Stimulated activated CD4-positive, alpha-beta T cell treated with anti-CD3 and anti-CD28 coated beads, TNF-alpha, amount 100 ng/mL, for 24 hours (primary cell): ENCODE measurements around the gene SOX10.
"Not testable (repeated sequence)": the region's sequence is repeated elsewhere in the genome, so short reads cannot be mapped to it uniquely, and the experiment has no call there.

ENCODE experiments used
- DNase-seq, 3 experiments: peaks; one replicate each; pipeline ENCODE4 v3.0.0-alpha.2; 2020; ENCODE audit warnings: low read depth in 3 of 3

Gene SOX10

DNA sequence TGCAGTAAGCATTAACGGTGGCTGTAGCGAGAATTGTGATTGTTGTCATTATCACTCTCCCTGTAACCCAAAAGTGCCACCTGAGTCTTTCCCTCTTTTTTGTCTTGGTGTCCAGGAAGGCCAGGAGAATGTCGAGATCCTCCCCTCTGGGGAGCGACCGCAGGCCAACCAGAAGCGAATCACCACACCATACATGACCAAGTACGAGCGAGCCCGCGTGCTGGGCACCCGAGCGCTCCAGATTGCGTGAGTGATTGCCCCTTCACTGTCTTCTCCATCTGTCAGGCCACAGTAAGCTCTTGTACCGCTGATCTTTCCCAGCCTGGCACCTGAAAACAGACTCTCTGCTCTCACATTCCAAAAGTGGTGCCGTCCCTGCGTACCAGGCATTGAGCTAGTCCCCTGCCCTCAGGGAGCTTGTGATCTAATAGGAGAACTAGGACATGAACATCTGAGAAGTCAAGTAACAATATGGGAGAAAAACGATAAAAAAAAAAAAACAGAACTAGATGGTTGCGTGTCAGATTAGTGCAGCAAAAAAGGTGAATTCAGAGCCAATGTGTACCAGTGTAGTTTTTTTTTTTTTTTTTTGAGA lies 25.0 kb downstream of the SOX10 start:
- DNase-seq, result no peak

DNA sequence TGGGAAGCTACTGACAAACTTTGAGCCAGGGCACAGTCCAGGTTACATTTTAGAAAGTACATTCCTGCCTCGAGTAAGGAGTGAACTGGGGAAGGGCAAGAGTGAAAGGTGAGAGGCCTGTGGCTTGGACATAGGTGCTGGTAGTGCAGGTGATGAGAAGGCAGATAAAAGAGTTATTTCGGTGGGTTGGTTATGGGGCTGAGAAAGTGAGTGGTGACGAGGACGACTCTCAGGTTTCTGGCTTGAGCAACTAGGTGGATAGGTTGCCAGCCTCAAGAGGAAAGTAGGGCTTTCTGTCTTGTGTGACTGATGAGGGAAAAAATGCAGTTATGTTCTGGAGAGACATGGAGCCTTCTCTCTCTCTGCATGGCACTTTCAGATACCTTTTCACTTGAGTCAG lies 27.1 kb downstream of the SOX10 start:
- no peak for DNase-seq

DNA sequence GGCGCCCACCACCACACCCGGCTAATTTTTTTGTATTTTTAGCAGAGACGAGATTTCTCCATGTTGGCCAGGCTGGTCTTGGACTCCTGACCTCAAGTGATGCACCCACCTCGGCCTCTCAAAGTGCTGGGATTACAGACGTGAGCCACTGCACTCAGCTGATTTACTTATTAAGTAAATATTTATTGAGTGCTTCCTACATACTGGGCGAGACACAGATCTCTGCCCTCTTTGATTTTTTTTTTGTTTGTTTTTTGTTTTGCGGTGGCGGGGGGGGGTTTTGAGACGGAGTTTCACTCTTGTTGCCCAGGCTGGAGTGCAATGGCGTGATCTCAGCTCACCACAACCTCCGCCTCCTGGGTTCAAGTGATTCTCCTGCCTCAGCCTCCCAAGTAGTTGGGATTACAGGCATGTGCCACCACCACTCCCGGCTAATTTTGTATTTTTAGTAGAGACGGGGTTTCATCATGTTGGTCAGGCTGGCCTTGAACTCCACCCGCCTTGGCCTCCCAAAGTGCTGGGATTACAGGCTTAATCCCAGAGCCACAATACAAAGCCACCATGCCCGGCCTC lies 28.4 kb downstream of the SOX10 start:
- DNase-seq, result not testable (repeated sequence)

DNA sequence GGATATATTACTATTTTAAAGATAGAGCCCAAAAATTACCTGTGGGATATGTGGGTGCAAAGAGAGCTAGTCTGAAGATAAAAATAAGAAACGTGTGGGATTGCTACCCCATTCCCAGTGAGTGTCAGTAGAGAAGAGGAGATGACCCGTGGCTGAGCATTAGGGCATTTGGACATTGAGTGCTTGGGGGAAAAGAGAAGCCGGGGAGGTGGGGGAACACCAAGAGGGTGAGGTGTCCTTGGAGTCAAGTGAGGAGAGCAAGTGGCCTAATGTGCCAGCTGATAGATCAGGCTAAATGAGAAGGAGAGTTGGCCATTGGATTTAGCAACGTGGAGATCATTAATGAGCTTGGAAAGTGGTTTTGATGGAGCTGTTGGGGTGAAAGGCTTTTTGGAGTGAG lies 29.7 kb downstream of the SOX10 start:
- no peak for DNase-seq

DNA sequence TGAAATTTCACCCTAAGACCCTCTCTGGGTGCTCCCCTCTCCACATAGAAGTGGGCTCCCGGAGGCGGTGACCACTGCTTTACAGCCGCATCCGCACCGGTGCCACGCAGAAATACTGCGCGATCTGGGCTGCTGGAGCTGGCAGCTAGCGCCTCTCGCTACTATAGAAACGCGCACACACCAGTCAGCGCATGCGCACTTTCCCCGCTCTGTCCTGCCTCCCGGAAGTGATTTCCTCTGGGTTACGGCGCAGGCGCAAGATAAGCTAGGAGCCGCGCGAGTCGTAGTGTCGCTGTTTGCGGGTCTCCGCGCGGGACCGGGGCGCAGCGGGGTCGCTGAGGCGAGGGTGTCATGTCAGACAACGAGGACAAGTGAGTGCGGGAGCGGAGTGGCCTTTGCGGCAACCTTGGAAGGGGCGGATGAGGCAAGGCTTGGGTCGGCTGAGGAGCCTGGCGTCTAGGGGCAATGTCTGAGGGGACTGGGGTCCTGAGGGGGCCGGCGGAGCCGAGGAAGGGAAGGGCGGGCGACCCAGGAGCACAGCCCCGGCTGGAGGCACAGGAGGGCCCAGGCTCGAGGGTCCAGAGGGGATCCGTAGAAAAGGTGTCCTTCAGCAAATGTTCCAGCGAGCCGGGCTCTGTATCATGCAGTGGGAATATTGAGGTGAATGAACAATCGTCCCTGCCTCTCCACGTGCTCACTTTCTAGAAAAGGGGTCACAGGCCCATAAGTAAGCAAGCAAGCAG lies 30.7 kb downstream of the SOX10 start, which contains the start of the genes C22orf23 and POLR2F:
C22orf23 (minus strand) TSS at position 165 of the 743 bp plus-strand sequence. CDS start 452 bp downstream, outside the sequence.
POLR2F (plus strand) TSS at position 263 of the 743 bp plus-strand sequence; CDS start at position 352, 89 bp downstream.
- peak; percentile 89 to 95 (median 95) for DNase-seq

DNA sequence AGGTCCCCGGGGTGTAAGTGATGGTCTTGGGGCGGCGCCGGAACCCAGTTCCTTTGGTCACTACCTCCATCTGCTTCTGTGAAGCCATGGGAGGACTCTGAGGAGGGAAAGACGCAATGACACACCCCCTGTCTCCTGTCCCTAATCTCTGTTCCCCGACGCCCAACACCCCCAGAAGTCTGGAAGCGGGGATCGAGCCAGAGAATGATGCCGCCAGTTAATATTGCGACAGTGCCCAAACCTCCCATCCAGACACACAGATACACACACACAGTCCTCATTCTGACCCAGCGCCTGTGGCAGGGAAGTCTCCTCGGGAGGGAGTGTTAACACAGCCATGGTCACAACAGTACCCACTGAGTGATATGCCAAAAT lies 31.3 kb downstream of the SOX10 start:
- DNase-seq, result no peak

DNA sequence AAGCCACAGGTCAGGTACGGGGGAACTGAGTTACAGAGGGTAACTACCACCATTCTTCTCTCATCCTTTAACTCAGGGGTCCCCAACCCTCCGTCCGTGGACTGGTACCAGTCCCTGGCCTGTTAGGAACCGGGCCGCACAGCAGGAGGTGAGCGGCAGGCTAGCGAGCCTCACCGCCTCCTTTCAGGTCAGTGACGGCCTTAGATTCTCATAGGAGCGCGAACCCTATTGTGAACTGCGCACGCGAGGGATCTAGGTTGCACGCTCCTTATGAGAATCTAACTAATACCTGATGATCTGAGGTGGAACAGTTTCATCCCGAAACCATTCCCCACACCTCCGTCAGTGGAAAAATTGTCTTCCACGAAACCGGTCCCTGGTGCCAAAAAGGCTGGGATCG lies 31.7 kb downstream of the SOX10 start:
- DNase-seq, result not testable (repeated sequence)

DNA sequence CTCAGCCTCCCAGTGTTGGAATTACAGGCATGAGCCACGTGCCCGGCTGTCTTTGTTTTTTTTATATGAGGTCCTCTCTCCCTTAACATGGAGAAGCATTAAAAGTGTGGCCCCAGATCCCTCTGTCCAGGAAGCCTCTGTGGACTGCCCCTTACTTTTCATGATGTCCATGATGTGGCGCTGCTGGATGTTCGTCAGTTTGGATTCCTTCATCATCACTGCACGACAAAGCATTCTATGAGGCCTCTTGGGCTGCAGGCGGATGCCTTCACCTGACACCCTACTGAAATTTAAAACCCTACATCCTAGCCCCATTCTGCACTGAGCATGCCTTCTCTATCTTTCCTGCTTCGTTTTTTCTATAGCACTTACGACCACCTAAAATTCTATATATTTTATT lies 33.0 kb downstream of the SOX10 start:
- no peak for DNase-seq

DNA sequence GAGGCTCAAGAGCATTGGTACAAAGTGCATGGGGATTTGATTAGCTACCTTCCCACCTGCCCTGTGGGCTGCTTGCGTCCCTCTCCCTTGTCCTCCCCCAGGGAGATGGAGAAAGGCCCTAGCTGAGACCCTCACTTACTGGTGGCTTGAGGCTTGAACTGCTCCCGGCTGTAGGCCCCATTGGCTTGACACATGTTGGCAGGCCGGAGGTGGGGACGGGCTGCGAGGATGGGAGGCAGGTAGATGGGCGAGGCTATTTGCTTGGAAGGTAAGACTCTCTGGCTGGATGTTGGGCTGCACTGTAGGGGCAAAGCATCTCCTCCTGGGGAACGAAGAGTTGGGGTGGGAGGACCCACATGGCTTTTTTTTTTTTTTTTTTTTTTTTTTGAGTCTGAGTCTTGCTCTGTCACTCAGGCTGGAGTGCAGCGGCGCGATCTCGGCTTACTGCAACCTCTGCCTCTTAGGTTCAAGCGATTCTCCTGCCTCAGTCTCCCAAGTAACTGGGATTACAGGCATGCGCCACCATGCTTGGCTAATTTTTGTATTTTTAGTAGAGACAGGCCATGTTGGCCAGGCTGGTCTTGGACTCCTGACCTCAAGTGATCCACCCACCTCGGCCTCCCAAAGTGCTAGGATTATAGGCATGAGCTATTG lies 37.1 kb downstream of the SOX10 start:
- not testable (repeated sequence) for DNase-seq

DNA sequence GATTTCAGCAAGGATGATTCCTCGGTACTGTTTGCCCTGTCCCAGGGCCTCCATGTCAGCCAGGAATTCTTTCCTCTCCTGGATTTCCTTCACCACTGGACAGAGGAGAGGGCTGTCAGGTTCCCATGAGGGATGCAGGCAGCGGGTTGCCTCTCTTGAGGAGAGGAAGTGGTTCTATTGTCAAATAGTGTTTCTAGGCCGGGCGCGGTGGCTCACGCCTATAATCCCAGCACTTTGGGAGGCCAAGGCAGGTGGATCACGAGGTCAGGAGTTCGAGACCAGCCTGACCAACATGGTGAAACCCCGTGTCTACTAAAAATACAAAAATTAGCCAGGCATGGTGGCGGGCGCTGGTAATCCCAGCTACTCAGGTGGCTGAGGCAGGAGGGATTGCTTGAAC lies 39.9 kb downstream of the SOX10 start:
- DNase-seq, result not testable (repeated sequence)

DNA sequence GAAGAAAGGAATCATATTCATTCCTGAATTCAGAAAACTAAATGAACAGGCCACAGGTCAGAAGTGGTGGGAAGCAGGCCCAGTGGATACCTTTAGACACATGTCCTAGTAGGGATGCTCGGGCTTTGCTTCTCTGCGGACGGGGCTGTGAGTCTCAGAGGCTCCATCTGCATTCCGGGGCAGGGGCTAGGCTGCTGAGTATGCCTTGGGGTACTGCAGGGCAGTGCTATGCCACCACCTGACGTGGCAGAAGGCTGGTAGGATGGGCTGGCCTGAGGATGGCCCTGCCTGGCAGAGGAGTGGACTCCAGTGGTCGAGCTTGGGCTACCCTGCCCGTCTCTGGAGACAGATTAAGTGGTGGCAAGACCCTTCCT lies 40.5 kb downstream of the SOX10 start:
- DNase-seq, result no peak

DNA sequence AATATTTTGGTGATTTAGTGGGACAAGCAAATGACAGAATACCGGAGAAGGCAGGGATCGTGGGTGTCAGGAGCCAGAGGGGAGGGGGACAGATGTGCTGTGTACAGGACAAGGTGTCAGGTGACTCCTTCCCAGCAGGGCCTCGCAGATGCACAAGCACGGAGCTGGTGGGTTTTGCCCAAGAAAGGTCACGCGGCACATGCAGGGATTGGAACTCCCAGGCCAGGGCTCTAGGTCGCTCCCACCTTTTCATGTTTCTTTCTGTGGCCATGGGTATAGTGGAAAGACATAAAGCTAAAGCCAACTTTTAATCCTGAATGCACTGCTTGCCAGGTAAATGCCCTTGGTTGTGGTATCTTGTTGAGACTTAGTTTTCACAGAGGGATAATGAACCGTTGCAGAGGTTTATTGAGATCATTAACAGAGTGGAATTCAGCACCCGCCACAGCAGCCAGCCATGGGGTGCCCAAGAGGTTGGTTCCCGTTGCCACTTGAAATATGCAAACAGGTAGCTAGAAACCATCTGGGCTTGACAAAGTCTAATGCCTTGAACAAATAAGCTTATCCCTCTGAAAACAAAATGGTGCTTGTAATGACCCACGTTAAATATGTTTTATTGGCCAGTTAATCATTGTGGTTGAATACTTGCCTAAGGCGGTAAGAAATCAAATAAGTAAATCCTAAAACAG lies 41.1 kb downstream of the SOX10 start:
- no peak for DNase-seq

DNA sequence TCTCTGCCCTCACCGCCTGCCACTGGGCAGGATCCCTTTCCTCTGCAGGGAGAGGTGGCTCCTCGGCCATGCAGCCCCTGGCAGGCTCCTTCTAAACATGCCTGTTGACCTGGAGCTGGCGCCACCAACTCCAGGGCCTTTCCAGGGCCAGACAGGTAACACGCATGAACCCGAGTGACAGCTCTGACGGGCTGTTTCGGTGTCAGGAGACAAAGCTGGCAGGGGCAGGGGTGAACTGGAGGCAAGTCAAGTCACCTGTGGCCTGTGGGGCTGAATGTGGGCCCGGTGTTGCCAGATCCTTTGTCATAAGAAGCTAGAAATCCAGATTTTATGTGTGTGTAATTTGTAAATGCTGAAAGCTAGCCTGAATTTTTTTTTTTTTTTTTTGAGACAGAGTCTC lies 42.2 kb downstream of the SOX10 start:
- no peak for DNase-seq

DNA sequence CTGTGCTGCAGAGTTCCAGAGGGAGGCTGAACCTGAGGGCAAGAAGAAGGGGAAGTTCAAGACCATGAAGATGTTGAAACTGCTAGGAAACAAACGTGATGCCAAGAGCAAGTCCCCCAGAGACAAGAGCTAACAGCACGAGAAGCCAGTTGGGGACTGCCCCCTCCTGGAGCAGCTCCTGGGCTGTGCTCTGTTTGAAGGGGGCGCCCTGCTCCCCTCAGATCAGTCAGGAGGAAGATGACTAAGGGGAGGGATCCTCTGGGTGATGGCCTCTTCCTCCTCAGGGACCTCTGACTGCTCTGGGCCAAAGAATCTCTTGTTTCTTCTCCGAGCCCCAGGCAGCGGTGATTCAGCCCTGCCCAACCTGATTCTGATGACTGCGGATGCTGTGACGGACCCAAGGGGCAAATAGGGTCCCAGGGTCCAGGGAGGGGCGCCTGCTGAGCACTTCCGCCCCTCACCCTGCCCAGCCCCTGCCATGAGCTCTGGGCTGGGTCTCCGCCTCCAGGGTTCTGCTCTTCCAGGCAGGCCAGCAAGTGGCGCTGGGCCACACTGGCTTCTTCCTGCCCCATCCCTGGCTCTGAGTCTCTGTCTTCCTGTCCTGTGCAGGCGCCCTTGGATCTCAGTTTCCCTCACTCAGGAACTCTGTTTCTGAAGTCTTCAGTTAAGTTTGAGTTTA lies 43.5 kb downstream of the SOX10 start:
- DNase-seq, result no peak

DNA sequence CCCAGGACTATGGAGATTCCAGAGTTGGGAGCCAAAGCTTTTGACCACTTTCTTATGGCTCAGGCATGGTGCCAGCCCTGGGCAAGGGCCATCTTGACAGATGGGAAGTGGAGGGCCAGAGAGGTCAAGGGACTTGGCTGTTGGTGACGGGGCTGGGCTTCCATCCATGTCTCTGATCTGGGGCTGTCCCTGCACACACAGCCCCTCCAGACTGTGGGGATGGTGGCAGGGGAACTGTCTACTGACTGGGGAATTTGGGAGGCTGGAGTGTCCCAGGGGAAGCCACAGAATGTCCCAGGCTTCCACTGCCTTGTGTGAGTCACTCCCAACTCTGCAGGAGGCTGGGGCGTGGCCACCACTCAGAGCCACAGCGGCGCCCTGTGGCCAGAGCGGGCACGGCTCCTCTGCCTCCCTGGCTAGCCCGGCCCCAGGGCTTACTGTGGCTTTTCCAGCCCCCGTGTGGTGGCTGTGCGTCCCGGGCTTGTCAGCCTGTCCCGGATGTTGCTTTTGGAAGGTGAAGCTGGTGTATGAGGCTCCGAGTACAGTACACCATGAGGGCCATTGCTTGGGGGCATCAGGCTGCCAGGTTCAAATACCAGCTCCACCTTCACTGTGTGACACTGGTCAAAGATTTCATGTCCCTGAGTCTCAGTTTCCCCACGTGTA lies 50.5 kb downstream of the SOX10 start:
- peak; percentile 66 to 86 (median 69) for DNase-seq

DNA sequence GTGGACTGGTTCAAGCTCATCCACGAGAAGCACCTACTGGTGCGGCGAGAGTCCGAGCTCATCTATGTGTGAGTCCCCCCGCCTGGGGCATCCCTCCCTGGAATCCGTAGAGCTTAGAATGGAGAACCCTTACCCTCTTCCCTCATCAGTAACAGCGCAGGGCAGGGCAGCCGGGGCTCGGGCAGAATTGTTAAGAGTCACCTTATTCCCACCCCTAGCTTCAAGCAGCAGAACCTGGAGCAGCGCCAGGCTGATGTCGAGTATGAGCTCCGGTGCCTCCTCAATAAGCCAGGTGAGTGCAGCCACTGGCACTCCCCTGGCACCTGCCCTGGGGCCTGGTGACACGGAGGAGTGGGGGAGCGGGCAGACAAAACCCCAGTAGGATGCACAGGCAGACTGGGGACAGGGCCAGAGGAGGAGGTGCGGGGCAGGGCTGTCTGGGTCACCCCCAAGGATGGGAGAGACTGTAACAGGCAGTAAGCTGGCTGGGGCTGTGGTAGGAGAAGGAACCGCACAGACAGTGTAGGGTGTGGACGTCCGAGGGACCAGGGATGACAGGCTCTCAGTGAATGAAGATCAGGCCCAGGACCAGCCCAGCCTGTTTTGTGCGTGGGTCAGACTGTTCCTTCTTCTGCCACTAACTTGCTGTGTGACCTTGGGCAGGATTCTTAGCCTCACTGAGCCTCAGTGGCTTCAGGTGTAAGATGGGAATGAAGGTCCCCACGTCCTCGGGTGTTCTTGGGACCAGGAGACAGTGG lies 51.4 kb downstream of the SOX10 start:
- no peak for DNase-seq

DNA sequence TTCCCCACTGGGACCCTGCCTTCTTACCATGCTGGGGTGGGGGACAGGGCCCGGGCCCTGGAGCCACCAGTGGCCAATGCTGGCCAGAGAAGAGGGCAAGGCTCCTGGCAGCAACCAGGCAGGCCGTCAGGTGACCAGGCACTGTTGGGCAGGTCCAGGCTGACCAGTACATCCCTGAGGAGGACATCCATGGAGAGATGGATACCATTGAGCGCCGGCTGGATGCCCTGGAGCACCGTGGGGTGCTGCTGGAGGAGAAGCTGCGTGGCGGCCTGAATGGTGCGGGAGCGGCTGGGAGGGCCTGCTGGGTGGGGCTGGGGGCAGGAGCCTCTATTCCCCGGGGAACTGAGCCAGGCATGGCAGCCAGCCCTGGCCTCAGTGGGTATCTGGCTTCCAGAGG lies 52.0 kb downstream of the SOX10 start:
- no peak for DNase-seq

DNA sequence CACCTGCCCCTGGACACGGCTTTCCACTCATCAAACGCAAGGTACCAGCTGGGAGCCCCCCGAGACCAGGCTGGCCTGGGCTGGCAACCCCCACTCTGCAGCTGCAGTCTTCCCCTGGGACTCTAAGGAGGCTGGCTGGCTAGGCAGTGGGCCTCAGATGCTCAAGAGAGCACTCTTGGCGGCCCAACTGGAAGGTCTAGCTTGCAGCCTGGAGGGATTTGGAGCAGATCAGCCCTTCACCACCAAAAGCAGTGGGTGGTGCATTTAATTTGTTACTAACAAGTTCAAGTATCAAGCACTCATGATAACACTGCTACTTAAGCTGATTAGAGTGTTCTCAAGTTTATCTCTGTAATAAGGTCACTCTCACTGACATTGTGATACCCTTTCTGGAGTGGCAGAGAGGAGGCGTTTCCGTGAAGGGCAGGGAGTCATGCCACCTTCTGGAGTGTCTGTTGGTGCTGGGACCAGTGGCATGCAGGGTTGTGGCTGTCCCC lies 52.4 kb downstream of the SOX10 start:
- no peak for DNase-seq

DNA sequence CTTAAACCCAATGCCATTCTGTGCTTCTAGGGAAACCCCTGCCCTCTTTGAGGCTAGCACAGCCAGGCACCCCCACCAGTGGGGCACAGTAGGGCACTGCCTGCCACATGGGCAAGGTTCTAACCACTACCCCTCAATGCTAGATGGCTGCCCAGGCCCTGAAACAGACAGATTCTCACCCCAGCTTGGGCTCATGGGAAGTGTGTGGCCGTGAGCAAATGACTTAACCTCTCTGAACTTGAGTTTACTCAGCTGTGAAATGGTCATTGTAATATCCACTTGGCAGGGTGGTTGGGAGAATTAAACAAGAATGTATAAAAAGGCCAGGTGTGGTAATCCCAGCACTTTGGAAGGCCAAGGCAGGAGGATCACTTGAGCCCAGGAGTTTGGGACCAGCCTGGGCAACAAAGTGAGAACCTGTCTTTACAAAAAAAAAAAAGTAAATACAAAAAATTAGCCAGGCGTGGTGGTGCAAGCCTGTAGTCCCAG lies 53.4 kb downstream of the SOX10 start:
- no peak for DNase-seq
